ENCODE measurements around the gene CPN1. TPM values are rescaled to one million over a fixed set of nuclear protein-coding genes. Genes with fewer than 3 reads are reported as not detected.

Gene CPN1
- total and polyA plus RNA-seq, 9 of the 15 experiments (the other 6 are each of a cell fraction or from before 2014, with no cell fraction given): 0.15 to 0.17 TPM; not detected in 7

DNA sequence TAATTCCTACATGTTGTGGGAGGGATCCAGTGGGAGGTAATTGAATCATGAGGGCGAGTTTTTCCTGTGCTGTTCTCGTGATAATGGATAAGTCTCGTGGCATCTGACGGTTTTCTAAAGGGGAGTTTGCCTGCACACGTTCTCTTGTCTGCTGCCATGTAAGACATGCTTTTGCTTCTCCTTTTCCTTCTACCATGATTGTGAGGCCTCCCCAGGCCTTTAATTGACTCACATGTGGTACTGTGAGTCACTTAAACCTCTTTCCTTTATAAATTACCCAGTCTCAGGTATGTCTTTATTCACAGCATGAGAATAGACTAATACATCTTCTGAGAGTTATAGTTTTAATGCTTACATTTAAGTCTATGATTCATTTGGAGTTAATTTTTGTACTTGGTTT, 22.6 kb upstream of the CPN1 start (continued):
- TF ChIP-seq, protein P1, sequence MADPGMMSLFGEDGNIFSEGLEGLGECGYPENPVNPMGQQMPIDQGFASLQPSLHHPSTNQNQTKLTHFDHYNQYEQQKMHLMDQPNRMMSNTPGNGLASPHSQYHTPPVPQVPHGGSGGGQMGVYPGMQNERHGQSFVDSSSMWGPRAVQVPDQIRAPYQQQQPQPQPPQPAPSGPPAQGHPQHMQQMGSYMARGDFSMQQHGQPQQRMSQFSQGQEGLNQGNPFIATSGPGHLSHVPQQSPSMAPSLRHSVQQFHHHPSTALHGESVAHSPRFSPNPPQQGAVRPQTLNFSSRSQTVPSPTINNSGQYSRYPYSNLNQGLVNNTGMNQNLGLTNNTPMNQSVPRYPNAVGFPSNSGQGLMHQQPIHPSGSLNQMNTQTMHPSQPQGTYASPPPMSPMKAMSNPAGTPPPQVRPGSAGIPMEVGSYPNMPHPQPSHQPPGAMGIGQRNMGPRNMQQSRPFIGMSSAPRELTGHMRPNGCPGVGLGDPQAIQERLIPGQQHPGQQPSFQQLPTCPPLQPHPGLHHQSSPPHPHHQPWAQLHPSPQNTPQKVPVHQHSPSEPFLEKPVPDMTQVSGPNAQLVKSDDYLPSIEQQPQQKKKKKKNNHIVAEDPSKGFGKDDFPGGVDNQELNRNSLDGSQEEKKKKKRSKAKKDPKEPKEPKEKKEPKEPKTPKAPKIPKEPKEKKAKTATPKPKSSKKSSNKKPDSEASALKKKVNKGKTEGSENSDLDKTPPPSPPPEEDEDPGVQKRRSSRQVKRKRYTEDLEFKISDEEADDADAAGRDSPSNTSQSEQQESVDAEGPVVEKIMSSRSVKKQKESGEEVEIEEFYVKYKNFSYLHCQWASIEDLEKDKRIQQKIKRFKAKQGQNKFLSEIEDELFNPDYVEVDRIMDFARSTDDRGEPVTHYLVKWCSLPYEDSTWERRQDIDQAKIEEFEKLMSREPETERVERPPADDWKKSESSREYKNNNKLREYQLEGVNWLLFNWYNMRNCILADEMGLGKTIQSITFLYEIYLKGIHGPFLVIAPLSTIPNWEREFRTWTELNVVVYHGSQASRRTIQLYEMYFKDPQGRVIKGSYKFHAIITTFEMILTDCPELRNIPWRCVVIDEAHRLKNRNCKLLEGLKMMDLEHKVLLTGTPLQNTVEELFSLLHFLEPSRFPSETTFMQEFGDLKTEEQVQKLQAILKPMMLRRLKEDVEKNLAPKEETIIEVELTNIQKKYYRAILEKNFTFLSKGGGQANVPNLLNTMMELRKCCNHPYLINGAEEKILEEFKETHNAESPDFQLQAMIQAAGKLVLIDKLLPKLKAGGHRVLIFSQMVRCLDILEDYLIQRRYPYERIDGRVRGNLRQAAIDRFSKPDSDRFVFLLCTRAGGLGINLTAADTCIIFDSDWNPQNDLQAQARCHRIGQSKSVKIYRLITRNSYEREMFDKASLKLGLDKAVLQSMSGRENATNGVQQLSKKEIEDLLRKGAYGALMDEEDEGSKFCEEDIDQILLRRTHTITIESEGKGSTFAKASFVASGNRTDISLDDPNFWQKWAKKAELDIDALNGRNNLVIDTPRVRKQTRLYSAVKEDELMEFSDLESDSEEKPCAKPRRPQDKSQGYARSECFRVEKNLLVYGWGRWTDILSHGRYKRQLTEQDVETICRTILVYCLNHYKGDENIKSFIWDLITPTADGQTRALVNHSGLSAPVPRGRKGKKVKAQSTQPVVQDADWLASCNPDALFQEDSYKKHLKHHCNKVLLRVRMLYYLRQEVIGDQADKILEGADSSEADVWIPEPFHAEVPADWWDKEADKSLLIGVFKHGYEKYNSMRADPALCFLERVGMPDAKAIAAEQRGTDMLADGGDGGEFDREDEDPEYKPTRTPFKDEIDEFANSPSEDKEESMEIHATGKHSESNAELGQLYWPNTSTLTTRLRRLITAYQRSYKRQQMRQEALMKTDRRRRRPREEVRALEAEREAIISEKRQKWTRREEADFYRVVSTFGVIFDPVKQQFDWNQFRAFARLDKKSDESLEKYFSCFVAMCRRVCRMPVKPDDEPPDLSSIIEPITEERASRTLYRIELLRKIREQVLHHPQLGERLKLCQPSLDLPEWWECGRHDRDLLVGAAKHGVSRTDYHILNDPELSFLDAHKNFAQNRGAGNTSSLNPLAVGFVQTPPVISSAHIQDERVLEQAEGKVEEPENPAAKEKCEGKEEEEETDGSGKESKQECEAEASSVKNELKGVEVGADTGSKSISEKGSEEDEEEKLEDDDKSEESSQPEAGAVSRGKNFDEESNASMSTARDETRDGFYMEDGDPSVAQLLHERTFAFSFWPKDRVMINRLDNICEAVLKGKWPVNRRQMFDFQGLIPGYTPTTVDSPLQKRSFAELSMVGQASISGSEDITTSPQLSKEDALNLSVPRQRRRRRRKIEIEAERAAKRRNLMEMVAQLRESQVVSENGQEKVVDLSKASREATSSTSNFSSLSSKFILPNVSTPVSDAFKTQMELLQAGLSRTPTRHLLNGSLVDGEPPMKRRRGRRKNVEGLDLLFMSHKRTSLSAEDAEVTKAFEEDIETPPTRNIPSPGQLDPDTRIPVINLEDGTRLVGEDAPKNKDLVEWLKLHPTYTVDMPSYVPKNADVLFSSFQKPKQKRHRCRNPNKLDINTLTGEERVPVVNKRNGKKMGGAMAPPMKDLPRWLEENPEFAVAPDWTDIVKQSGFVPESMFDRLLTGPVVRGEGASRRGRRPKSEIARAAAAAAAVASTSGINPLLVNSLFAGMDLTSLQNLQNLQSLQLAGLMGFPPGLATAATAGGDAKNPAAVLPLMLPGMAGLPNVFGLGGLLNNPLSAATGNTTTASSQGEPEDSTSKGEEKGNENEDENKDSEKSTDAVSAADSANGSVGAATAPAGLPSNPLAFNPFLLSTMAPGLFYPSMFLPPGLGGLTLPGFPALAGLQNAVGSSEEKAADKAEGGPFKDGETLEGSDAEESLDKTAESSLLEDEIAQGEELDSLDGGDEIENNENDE (IDR thresholded peaks at IDR 0.05; ENCODE audit: low read depth, low read length): no peak
- TF ChIP-seq ZNF408 (CRISPR knock-in tag; IDR thresholded peaks at IDR 0.05; ENCODE audit: low read depth): no peak
- TF ChIP-seq, protein P2, sequence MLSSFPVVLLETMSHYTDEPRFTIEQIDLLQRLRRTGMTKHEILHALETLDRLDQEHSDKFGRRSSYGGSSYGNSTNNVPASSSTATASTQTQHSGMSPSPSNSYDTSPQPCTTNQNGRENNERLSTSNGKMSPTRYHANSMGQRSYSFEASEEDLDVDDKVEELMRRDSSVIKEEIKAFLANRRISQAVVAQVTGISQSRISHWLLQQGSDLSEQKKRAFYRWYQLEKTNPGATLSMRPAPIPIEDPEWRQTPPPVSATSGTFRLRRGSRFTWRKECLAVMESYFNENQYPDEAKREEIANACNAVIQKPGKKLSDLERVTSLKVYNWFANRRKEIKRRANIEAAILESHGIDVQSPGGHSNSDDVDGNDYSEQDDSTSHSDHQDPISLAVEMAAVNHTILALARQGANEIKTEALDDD (IDR thresholded peaks at IDR 0.05): no peak

All from K562 (cell line).